GM12865 (cell line): ENCODE results near the gene GNG4.

Experiments used
- DNase-seq: peaks from one replicate; pipeline ENCODE4 v3.0.0; 2010; ENCODE audit warnings: low read depth
- H3K4me3 ChIP-seq: 2 replicates; pipeline ENCODE4 v1.5.1; 2011; ENCODE audit warnings: mild to moderate bottlenecking, low read depth, low read length, control low read depth
- CTCF ChIP-seq: IDR thresholded peaks from 2 replicates; pipeline ENCODE4 v1.5.1; 2011; ENCODE audit warnings: low read length, control low read depth, low read depth, inconsistent platforms; ENCODE audit not compliant: insufficient read depth; ENCODE audit errors: missing control alignments

GNG4 gene

GRCh38 chr1:235649368-235650163, at the start of gene GNG4:
GNG4 (minus strand) TSS chr1:235649784; CDS start chr1:235583838, 65,946 bp downstream.
- TF ChIP-seq CTCF, result no peak
- DNase-seq, result peak; percentile 30
- H3K4me3 ChIP-seq, result peak within 1 kb of the TSS; percentile 49

GRCh38 chr1:235697508-235697907, 47.9 kb upstream of the GNG4 start:
- peak; percentile 10 for DNase-seq
- no peak for TF ChIP-seq CTCF
- no peak overlapping the region for H3K4me3 ChIP-seq

GRCh38 chr1:235689356-235689755, 39.8 kb upstream of the GNG4 start:
- no peak for DNase-seq
- no peak overlapping the region for H3K4me3 ChIP-seq
- no peak for TF ChIP-seq CTCF

- no peak for DNase-seq
- H3K4me3 ChIP-seq, result no peak overlapping the region
- TF ChIP-seq CTCF, result no peak
Observed at GRCh38 chr1:235688096-235688495, 38.5 kb upstream of the GNG4 start.

GRCh38 chr1:235683653-235684052, 34.1 kb upstream of the GNG4 start:
- no peak for DNase-seq
- H3K4me3 ChIP-seq, result no peak overlapping the region
- no peak for TF ChIP-seq CTCF

GRCh38 chr1:235682216-235682615, 32.6 kb upstream of the GNG4 start:
- H3K4me3 ChIP-seq, result no peak overlapping the region
- no peak for DNase-seq
- no peak for TF ChIP-seq CTCF

- no peak overlapping the region for H3K4me3 ChIP-seq
- DNase-seq, result no peak
- no peak for TF ChIP-seq CTCF
Observed at GRCh38 chr1:235679644-235680043, 30.1 kb upstream of the GNG4 start.
